IMR-90 (cell line): ENCODE results near the gene SPTSSA. TPM values are rescaled to one million over a fixed set of nuclear protein-coding genes. Genes with fewer than 3 reads are reported as not detected.

ENCODE experiments used
- ATAC-seq: fragments of 200-7000 bp; cut with Tn5 transposase; 2 replicates; pipeline ENCODE4 v1.9.1; 2020; ENCODE audit warnings: low read depth, mild to moderate bottlenecking, moderate library complexity
- BruUV-seq: library from RNA; stranded (reverse); fragments of 400-500 nt; replicated peaks from 2 replicates; lab custom pipeline; 2021; lab: Mats Ljungman, UMichigan
- CTCF ChIA-PET: fragments of 300-600 bp; formaldehyde crosslinking; extraction: SDS; loops from one replicate; lab custom pipeline; 2021; ENCODE audit warnings: antibody characterized with exemption; lab: Yijun Ruan, JAX
- POLR2A ChIA-PET: fragments of 300-600 bp; sonication (Branson Sonifier 250); formaldehyde crosslinking; loops from one replicate; lab custom pipeline; 2022; ENCODE audit warnings: antibody characterized with exemption; ENCODE audit not compliant: unreplicated experiment; lab: Charles Lee
- DNase-seq: peaks from one replicate; pipeline ENCODE4 v3.0.0; 2013
- H2AFZ ChIP-seq: replicated peaks from 2 replicates; pipeline ENCODE3; 2013; ENCODE audit warnings: low read length, mild to moderate bottlenecking; ENCODE audit not compliant: poor library complexity
- H2AK5ac ChIP-seq: 2 replicates; pipeline ENCODE4 v1.6.1; 2013; ENCODE audit warnings: low read depth, low read length, inconsistent platforms
- H2AK9ac ChIP-seq: replicated peaks from 2 replicates; pipeline ENCODE3; 2013; ENCODE audit warnings: mild to moderate bottlenecking, low read depth, low read length, moderate library complexity; ENCODE audit not compliant: poor library complexity
- H2BK120ac ChIP-seq: 2 replicates; pipeline ENCODE4 v1.6.1; 2013; ENCODE audit warnings: low read depth, low read length, inconsistent platforms
- H2BK15ac ChIP-seq: 3 replicates; pipeline ENCODE4 v1.6.1; 2013; ENCODE audit warnings: low read depth, low read length, inconsistent platforms
- H2BK20ac ChIP-seq: 2 replicates; pipeline ENCODE4 v1.6.1; 2013; ENCODE audit warnings: low read depth, mild to moderate bottlenecking, inconsistent platforms, low read length, moderate library complexity
- H2BK5ac ChIP-seq: 2 replicates; pipeline ENCODE4 v1.6.1; 2013; ENCODE audit warnings: mild to moderate bottlenecking, low read depth, low read length, inconsistent platforms; ENCODE audit not compliant: poor library complexity, severe bottlenecking
- H3K14ac ChIP-seq: replicated peaks from 2 replicates; pipeline ENCODE4 v1.6.1; 2013; ENCODE audit warnings: low read depth, low read length, inconsistent platforms
- H3K18ac ChIP-seq: 2 replicates; pipeline ENCODE4 v1.6.1; 2013; ENCODE audit warnings: low read depth, low read length, control low read depth
- H3K23ac ChIP-seq: 2 replicates; pipeline ENCODE4 v1.6.1; 2013; ENCODE audit warnings: low read depth, low read length, inconsistent platforms
- H3K27ac ChIP-seq: 2 replicates; pipeline ENCODE4 v1.5.1; 2013; ENCODE audit warnings: mild to moderate bottlenecking, control low read depth, low read length; ENCODE audit not compliant: insufficient read depth
- H3K27me3 ChIP-seq: 2 replicates; pipeline ENCODE4 v1.6.1; 2013; ENCODE audit warnings: low read length; ENCODE audit not compliant: control insufficient read depth, insufficient read depth
- H3K36me3 ChIP-seq: 2 replicates; pipeline ENCODE4 v1.6.1; 2013; ENCODE audit warnings: low read length, mixed read lengths; ENCODE audit not compliant: control insufficient read depth, insufficient read depth
- H3K4ac ChIP-seq: 2 replicates; pipeline ENCODE4 v1.6.1; 2013; ENCODE audit warnings: low read depth, low read length, inconsistent platforms
- H3K4me1 ChIP-seq: 2 replicates; pipeline ENCODE4 v1.6.1; 2013; ENCODE audit warnings: low read length, mixed read lengths; ENCODE audit not compliant: control insufficient read depth, insufficient read depth
- H3K4me2 ChIP-seq: 2 replicates; pipeline ENCODE4 v1.6.1; 2013; ENCODE audit warnings: low read depth, mild to moderate bottlenecking, control low read depth, low read length, moderate library complexity
- H3K4me3 ChIP-seq: 2 replicates; pipeline ENCODE4 v1.5.1; 2013; ENCODE audit warnings: low read depth, mild to moderate bottlenecking, control low read depth, low read length, moderate library complexity; ENCODE audit not compliant: insufficient read depth
- H3K56ac ChIP-seq: 2 replicates; pipeline ENCODE4 v1.6.1; 2013; ENCODE audit warnings: low read length, inconsistent platforms; ENCODE audit not compliant: insufficient read depth; ENCODE audit errors: extremely low read depth
- H3K79me1 ChIP-seq, 2 experiments: 2 replicates each; pipeline ENCODE4 v1.6.1; 2013; ENCODE audit warnings: low read length in 2 of 2, inconsistent platforms in 1 of 2, low read depth in 1 of 2
- H3K9ac ChIP-seq: 2 replicates; pipeline ENCODE4 v1.6.1; 2013; ENCODE audit warnings: low read depth, low read length, control low read depth
- H3K9me1 ChIP-seq: 2 replicates; pipeline ENCODE4 v1.6.1; 2013; ENCODE audit warnings: low read length, inconsistent platforms; ENCODE audit not compliant: insufficient read depth
- H3K9me3 ChIP-seq: 2 replicates; pipeline ENCODE4 v1.6.1; 2013; ENCODE audit warnings: low read length; ENCODE audit not compliant: control insufficient read depth, insufficient read depth
- H4K20me1 ChIP-seq: 2 replicates; pipeline ENCODE4 v1.6.1; 2013; ENCODE audit warnings: low read length, inconsistent platforms; ENCODE audit not compliant: insufficient read depth
- H4K5ac ChIP-seq: 2 replicates; pipeline ENCODE4 v1.6.1; 2013; ENCODE audit warnings: mild to moderate bottlenecking, low read depth, low read length, control low read depth
- H4K8ac ChIP-seq, 2 experiments: 2 replicates each; pipeline ENCODE4 v1.6.1; 2013; ENCODE audit warnings: low read depth in 2 of 2, low read length in 2 of 2, control low read depth in 1 of 2, inconsistent platforms in 1 of 2
- H4K91ac ChIP-seq: 2 replicates; pipeline ENCODE4 v1.6.1; 2013; ENCODE audit warnings: low read depth, low read length, inconsistent platforms; ENCODE audit not compliant: insufficient read depth
- BHLHE40 ChIP-seq: fragments of 150-350 bp; IDR thresholded peaks from 2 replicates; pipeline ENCODE4 v1.6.1; 2016; ENCODE audit warnings: mild to moderate bottlenecking, low read depth, low read length
- CEBPB ChIP-seq: IDR thresholded peaks from 2 replicates; pipeline ENCODE4 v1.6.1; 2012; ENCODE audit warnings: low read depth, low read length, improper control_type of control experiment
- ELK1 ChIP-seq: fragments of 150-350 bp; IDR thresholded peaks from 2 replicates; pipeline ENCODE4 v1.6.1; 2016; ENCODE audit warnings: low read depth, mild to moderate bottlenecking, low read length, moderate library complexity, borderline replicate concordance
- FOS ChIP-seq: fragments of 150-350 bp; IDR thresholded peaks from 2 replicates; pipeline ENCODE4 v1.6.1; 2016; ENCODE audit warnings: low read depth, low read length
- MAFK ChIP-seq: IDR thresholded peaks from 2 replicates; pipeline ENCODE4 v1.6.1; 2012; ENCODE audit warnings: low read depth, low read length, improper control_type of control experiment
- MAZ ChIP-seq: IDR thresholded peaks from 2 replicates; pipeline ENCODE4 v1.6.1; 2012; ENCODE audit warnings: low read depth, mild to moderate bottlenecking, low read length, improper control_type of control experiment, moderate library complexity, borderline replicate concordance
- MXI1 ChIP-seq: IDR thresholded peaks from 2 replicates; pipeline ENCODE4 v1.6.1; 2012; ENCODE audit warnings: low read depth, mild to moderate bottlenecking, low read length, moderate library complexity, borderline replicate concordance
- NFE2L2 ChIP-seq: fragments of 150-350 bp; IDR thresholded peaks from 2 replicates; pipeline ENCODE4 v1.6.1; 2016; ENCODE audit warnings: low read depth, mild to moderate bottlenecking, low read length
- POLR2A ChIP-seq: IDR thresholded peaks from 2 replicates; pipeline ENCODE4 v1.6.1; 2012; ENCODE audit warnings: mild to moderate bottlenecking, low read depth, low read length
- RAD21 ChIP-seq: IDR thresholded peaks from 2 replicates; pipeline ENCODE4 v1.6.1; 2012; ENCODE audit warnings: low read length, improper control_type of control experiment
- RCOR1 ChIP-seq: IDR thresholded peaks from 2 replicates; pipeline ENCODE4 v1.6.1; 2012; ENCODE audit warnings: mild to moderate bottlenecking, low read length, improper control_type of control experiment; ENCODE audit not compliant: insufficient replicate concordance
- RFX5 ChIP-seq: IDR thresholded peaks from 2 replicates; pipeline ENCODE4 v1.8.0; 2012; ENCODE audit warnings: low read depth, mild to moderate bottlenecking, low read length, moderate library complexity
- SMC3 ChIP-seq: fragments of 150-350 bp; IDR thresholded peaks from 2 replicates; pipeline ENCODE4 v1.6.1; 2016; ENCODE audit warnings: low read depth, mild to moderate bottlenecking, antibody characterized with exemption, low read length, moderate library complexity
- WGBS, 2 experiments: methylation state at CpG; one replicate each; pipeline versions ENCODE4 v1.1.5 to v1.1.7; 2013; ENCODE audit warnings: missing lambda C conversion rate in 2 of 2; ENCODE audit not compliant: insufficient read length in 1 of 2; ENCODE audit errors: extremely low coverage in 2 of 2; 5-methylcytosine and 5-hydroxymethylcytosine counted together
- dilution Hi-C: fragments of 300-500 bp; cut with HindIII; formaldehyde crosslinking; loops from one replicate; pipeline ENCODE4 v1.14.3; 2018; ENCODE audit warnings: low sequenced_read_pairs; ENCODE audit not compliant: unreplicated experiment
- in situ Hi-C: fragments of 300-500 bp; cut with MboI; formaldehyde crosslinking; loops from 3 replicates; pipeline ENCODE4 v1.14.3; 2019; ENCODE audit warnings: low sequenced_read_pairs, inconsistent platforms, mixed read lengths
- intact Hi-C: fragments of 100-400 bp; cut with micrococcal nuclease; formaldehyde crosslinking; loops from 2 replicates; pipeline ENCODE4 v1.10.0; 2022
- polyA plus RNA-seq, 3 experiments: library from polyadenylated mRNA; depleted of rRNA; stranded (reverse); fragments of >200 nt; gene quantifications; 2 replicates each; pipeline ENCODE4 v1.2.3, GENCODE V29; 2012; ENCODE audit warnings: low replicate concordance in 1 of 3
- total RNA-seq: library from RNA; depleted of rRNA; stranded (reverse); fragments of >200 nt; gene quantifications from 2 replicates; pipeline ENCODE4 v1.2.3, GENCODE V29; 2012
- TF ChIP-seq, protein P1 (sequence below): conservative IDR thresholded peaks from 2 replicates; pipeline ENCODE4 v1.5.1; 2012; ENCODE audit warnings: mild to moderate bottlenecking, low read depth, low read length, improper control_type of control experiment
- TF ChIP-seq, protein P2 (sequence below): fragments of 150-350 bp; IDR thresholded peaks from 2 replicates; pipeline ENCODE4 v1.6.1; 2017; ENCODE audit warnings: mild to moderate bottlenecking, antibody characterized with exemption, low read length, low read depth

Gene SPTSSA
- total and polyA plus RNA-seq, 2 of the 4 experiments (the other 2 are of a cell fraction), result 10.8 to 26.2 TPM

DNA sequence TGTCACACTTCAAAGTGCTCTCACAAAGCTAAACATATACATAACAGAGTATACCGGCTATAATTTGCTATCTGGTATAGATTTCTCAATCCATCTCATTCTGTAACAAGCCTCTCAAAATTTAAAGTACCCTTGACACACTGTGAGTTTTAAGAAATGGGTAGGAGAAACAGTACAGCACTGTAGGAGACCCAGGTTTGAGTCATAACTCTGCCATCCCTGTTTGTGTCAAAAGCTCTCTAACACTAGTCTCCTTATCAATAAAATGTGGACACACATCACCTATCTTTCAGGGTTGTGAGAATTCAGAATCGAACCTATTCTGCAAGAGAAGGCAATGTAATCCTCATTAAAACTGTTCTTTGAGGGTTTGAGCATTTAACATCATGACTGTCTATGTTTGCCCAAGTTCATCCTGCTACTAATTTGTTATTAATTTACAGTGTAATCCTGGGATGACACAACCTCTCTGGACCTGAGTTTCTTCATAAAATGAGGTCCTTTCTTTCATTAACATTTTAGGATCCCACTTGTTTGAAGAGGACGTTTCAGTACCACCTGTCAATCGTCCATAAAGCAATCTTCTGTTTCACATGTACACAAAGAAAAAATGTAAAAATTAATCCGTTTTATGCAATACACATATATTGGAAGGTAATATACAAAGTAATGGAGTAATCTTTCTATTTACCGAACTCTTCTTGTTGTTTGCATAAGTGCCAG, 12.1 kb downstream of the SPTSSA start:
- Histone ChIP-seq H2AK9ac (no peak overlapping the region), H2BK5ac (no peak overlapping the region), H3K18ac (no peak overlapping the region), H2BK20ac (no peak overlapping the region), H3K9ac (no peak overlapping the region), H3K27ac (no peak overlapping the region), H2BK120ac (no peak overlapping the region), H4K5ac (no peak overlapping the region), H3K4me2 (no peak overlapping the region), H3K23ac (no peak overlapping the region), H3K4me3 (no peak overlapping the region), H3K4me1 (peaks cover 2% of the 10 kb centered on the region; the same call in 1 of the 2 replicates), H4K20me1 (peaks cover 19% of the 10 kb centered on the region), H2AFZ (no peak overlapping the region), H3K27me3 (no peaks in the 10 kb centered on the region), H2AK5ac (no peak overlapping the region), H4K8ac (no peak overlapping the region), H3K79me1 (peaks cover 21 to 58% of the 10 kb centered on the region in 2 experiments), H4K91ac (no peak overlapping the region), H3K56ac (no peak overlapping the region), H3K36me3 (peaks cover 21% of the 10 kb centered on the region), H3K14ac (no peak overlapping the region), H3K9me1 (no peaks in the 10 kb centered on the region; the same call in 1 of the 2 replicates), H3K9me3 (no peaks in the 10 kb centered on the region), H2BK15ac (no peak overlapping the region), H3K4ac (no peak overlapping the region)
- in situ Hi-C loops, result loop anchor here (10.0 kb wide), 1 partner anchor 85 kb away; the partner anchor contains the start of gene EAPP
- POLR2A ChIA-PET, result interaction anchor here (0.6 kb wide), 2 partner anchors 331 to 655 kb away, joined by 5 to 9 read pairs; no protein-coding TSS in a partner anchor
- CTCF ChIA-PET, result interaction anchor here (0.6 kb wide), 1 partner anchor 104 kb away, joined by 3 read pairs; no protein-coding TSS in a partner anchor
- DNase-seq (no peak), ATAC-seq (0 out of 2 replicates have a peak, but pooled peaks have one; percentile 40)
- no TSS peak for BruUV-seq
- dilution Hi-C loops, result no loop called here
- intact Hi-C loops, result no loop called here
- WGBS, 2 experiments, result 69% methylated on average over 2 of the region's 6 CpGs; no CpG with 5 or more reads in 1 of the 2 experiments
- TF ChIP-seq ELK1, result no peak
- no peak for TF ChIP-seq FOS
- TF ChIP-seq MXI1, result no peak
- TF ChIP-seq POLR2A, result no peak
- no peak for TF ChIP-seq CEBPB
- TF ChIP-seq BHLHE40, result no peak
- TF ChIP-seq, protein P1, sequence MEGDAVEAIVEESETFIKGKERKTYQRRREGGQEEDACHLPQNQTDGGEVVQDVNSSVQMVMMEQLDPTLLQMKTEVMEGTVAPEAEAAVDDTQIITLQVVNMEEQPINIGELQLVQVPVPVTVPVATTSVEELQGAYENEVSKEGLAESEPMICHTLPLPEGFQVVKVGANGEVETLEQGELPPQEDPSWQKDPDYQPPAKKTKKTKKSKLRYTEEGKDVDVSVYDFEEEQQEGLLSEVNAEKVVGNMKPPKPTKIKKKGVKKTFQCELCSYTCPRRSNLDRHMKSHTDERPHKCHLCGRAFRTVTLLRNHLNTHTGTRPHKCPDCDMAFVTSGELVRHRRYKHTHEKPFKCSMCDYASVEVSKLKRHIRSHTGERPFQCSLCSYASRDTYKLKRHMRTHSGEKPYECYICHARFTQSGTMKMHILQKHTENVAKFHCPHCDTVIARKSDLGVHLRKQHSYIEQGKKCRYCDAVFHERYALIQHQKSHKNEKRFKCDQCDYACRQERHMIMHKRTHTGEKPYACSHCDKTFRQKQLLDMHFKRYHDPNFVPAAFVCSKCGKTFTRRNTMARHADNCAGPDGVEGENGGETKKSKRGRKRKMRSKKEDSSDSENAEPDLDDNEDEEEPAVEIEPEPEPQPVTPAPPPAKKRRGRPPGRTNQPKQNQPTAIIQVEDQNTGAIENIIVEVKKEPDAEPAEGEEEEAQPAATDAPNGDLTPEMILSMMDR, result no peak
- no peak for TF ChIP-seq RCOR1
- no peak for TF ChIP-seq NFE2L2
- TF ChIP-seq RFX5, result no peak
- TF ChIP-seq SMC3, result no peak
- TF ChIP-seq, protein P2, sequence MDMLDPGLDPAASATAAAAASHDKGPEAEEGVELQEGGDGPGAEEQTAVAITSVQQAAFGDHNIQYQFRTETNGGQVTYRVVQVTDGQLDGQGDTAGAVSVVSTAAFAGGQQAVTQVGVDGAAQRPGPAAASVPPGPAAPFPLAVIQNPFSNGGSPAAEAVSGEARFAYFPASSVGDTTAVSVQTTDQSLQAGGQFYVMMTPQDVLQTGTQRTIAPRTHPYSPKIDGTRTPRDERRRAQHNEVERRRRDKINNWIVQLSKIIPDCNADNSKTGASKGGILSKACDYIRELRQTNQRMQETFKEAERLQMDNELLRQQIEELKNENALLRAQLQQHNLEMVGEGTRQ, result no peak
- TF ChIP-seq MAFK, result no peak
- no peak for TF ChIP-seq MAZ
- no peak for TF ChIP-seq RAD21
